ENCODE results near the gene PIGC.

Gene PIGC

GRCh38 chr1:172397221-172397620 lies 46.6 kb downstream of the PIGC start:
- DNase-seq, result no peak

GRCh38 chr1:172395576-172395975 lies 48.3 kb downstream of the PIGC start:
- no peak for DNase-seq

DNA sequence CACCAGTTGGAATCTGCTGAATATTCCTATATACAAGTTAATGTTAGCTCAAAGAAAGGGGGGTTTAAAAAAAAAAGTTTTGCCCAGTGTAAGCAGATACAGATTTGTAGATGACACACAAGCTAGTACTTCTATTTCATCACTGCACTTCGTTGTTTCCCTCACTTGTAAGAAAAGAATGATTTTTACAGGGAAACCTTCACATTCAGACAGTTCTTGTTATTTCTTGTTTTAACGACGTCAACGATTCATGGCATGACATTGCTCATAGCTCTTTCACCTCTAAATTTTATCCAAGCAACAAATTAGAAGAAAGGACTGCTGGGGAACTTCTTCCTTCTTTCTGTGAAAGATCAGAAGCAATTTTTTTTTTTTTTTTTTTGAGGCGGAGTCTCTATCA lies 49.1 kb downstream of the PIGC start:
- no peak for DNase-seq

GRCh38 chr1:172394141-172394751 lies 49.6 kb downstream of the PIGC start:
- DNase-seq, result no peak

DNA sequence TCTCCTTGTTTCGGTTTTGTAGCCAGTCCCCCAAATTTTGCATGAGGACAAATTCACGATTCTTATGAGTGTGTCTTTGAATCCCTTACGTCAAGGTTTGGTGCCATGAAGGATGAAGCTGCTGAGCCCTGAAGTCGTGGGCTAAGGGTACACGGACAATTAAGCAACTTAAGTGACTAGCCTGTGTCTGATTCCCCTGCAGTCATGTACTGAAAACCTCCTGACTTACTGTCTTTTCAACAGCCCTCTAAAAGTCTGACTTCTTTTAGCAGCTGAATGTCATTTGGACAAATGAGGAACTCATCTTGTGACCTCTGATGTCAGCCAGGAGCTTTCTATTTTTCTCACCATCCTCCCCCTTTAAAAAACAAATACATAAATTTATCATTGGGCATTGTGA lies 50.5 kb downstream of the PIGC start:
- DNase-seq, result no peak

DNA sequence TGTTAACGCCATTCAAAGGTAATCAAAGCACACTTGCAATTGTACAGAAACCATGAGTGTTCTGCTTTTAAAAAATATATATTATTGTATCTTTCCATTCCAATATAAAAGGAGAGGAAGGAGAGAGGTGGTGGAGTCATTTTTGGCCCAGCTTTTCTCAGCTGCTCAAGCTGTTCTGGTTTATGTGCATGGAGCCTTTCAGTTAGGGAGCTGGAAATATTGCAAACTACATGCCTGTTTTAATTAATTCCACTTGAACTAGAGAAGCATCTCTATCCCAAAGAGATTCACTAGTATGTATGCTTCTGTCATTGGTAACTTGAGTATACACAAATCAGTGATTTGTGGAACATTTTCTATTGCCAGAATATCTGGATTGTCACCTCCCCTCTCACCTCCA lies 51.9 kb downstream of the PIGC start:
- no peak for DNase-seq
